Measurements from ENCODE around the gene ACTL8. TPM values are rescaled to one million over a fixed set of nuclear protein-coding genes. Genes with fewer than 3 reads are reported as not detected.

ACTL8 gene
- polyA plus RNA-seq, 3 donors: not detected

GRCh38 chr1:17875171-17875881 lies 120.2 kb downstream of the ACTL8 start:
- DNase-seq: no peak

GRCh38 chr1:17875882-17876280 lies 120.7 kb downstream of the ACTL8 start:
- DNase-seq: no peak

Other genes starting within 250 kb of the ACTL8 start
- gene ARHGEF10L, start 215.6 kb upstream of the ACTL8 start, polyA plus RNA-seq (ENCODE audit: insufficient read length in 3 of 3): 10 to 100 TPM; 49.1 to 57.4 (median 56.4) TPM